HEK293T (cell line): ENCODE data around the gene TAS1R2.

Experiments
- FOXK2 ChIP-seq: fragments of 450-650 bp; IDR thresholded peaks from 2 replicates; pipeline ENCODE4 v1.6.1; 2016; ENCODE audit warnings: mild to moderate bottlenecking
- L3MBTL2 ChIP-seq: fragments of 450-650 bp; conservative IDR thresholded peaks from 2 replicates; pipeline ENCODE4 v1.6.1; 2016; ENCODE audit warnings: mild to moderate bottlenecking
- SP1 ChIP-seq: fragments of 450-650 bp; IDR thresholded peaks from 2 replicates; pipeline ENCODE4 v1.6.1; 2017

DNA sequence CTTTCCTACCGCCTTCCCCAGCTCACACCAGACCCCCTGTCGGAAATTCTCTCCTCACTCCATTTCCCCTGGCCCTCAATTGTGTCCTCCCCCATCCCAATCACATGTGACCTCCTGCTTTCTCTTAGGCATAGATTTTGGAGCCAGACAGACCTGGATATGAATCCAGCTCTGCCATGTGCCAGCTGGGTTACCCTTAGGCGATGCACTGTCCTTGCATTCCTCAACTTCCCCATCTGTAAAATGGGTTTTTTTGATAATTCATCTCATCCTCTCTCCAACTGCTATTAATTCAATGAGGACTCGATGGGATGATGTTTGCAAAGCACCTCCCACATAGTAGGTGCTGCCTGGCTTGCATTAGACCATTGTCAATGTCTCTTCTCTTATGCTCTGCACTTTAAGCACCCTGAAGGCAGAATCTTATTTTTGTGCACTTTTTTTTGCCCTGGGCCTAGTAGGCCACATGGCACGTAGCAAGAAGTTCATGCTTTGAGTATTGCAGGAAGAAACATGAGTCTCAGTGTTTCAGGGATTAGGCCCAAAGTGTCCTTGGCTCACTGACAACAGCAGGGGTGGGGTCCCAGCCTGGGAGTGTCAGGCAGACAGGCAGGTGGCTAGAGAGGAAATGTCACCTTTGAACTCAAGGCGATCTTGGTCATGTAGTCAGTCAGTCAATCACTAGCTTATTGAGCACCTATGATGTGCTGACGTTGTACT is 47.6 kb downstream of the TAS1R2 start:
- TF ChIP-seq SP1 (no peak), FOXK2 (no peak), L3MBTL2 (no peak)
